GM10248 (cell line): ENCODE measurements around the gene C11orf98.

Experiments used
- CTCF ChIA-PET: fragments of 300-600 bp; sonication (Branson Sonifier 250); formaldehyde crosslinking; extraction: SDS; loops from one replicate; lab custom pipeline; 2021; ENCODE audit warnings: antibody characterized with exemption; lab: Yijun Ruan, JAX
- POLR2A ChIA-PET: fragments of 350-650 bp; sonication (Branson Sonifier 250); formaldehyde crosslinking; extraction: SDS; loops from one replicate; lab custom pipeline; 2020; ENCODE audit warnings: antibody characterized with exemption; lab: Yijun Ruan, JAX
- DNase-seq: peaks from one replicate; pipeline ENCODE4 v3.0.0; 2012; ENCODE audit errors: extremely low spot score
- CTCF ChIP-seq: IDR thresholded peaks from 2 replicates; pipeline ENCODE4 v1.5.1; 2012; ENCODE audit warnings: mild to moderate bottlenecking, low read depth; ENCODE audit errors: extremely low read depth, missing control alignments, control extremely low read depth

C11orf98 gene

GRCh38 chr11:62666259-62666926, 1.4 kb upstream of the C11orf98 start:
- TF ChIP-seq CTCF, result no peak
- DNase-seq, result peak; percentile 9
- ChIA-PET CTCF (interaction anchor here (1.1 to 2.6 kb wide), 10 partner anchors 8 to 242 kb away, joined by 3 to 12 read pairs (median 8); partner anchors contain the start of gene SLC3A2), POLR2A (interaction anchor here (0.6 to 3.8 kb wide), 21 partner anchors 10 to 175 kb away, joined by 3 to 95 read pairs (median 17); partner anchors contain the start of genes B3GAT3, EEF1G, GANAB and INTS5)

- TF ChIP-seq CTCF, result no peak
- DNase-seq, result peak; percentile 52
- POLR2A ChIA-PET, result interaction anchor here (0.6 to 3.8 kb wide), 44 partner anchors 10 to 217 kb away, joined by 3 to 95 read pairs (median 8); partner anchors contain the start of genes B3GAT3, EEF1G, GANAB and HNRNPUL2
- CTCF ChIA-PET, result interaction anchor here (0.9 to 2.6 kb wide), 21 partner anchors 8 to 241 kb away, joined by 3 to 12 read pairs (median 7); partner anchors contain the start of genes B3GAT3 and SLC3A2
Observed at GRCh38 chr11:62665599-62666258, 719 bp upstream of the C11orf98 start.

- TF ChIP-seq CTCF, result no peak
- CTCF ChIA-PET, result interaction anchor here (0.8 to 2.4 kb wide), 20 partner anchors 8 to 240 kb away, joined by 3 to 11 read pairs (median 6); partner anchors contain the start of genes B3GAT3, GANAB and SLC3A2
Observed at GRCh38 chr11:62664405-62665074, 470 bp downstream of the C11orf98 start.

GRCh38 chr11:62656796-62657429, 8.1 kb downstream of the C11orf98 start:
- DNase-seq, result no peak
- TF ChIP-seq CTCF, result no peak
- ChIA-PET POLR2A (interaction anchor here (0.6 to 4.2 kb wide), 4 partner anchors 8 to 65 kb away, joined by 3 to 83 read pairs (median 8); partner anchors contain the start of genes C11orf98, CSKMT and TUT1), CTCF (interaction anchor here (1.1 to 1.9 kb wide), 9 partner anchors 8 to 46 kb away, joined by 3 to 7 read pairs (median 6); partner anchors contain the start of genes C11orf98, CSKMT, GANAB and LBHD1)

More at GRCh38 chr11:62664405-62665074, 470 bp downstream of the C11orf98 start:
- POLR2A ChIA-PET, result interaction anchor here (0.5 to 3.8 kb wide), 52 partner anchors 9 to 1527 kb away, joined by 3 to 95 read pairs (median 6); partner anchors contain the start of genes B3GAT3, EEF1G, GANAB and HNRNPUL2
- DNase-seq, result peak; percentile 71

- DNase-seq, result no peak
- TF ChIP-seq CTCF, result no peak
- ChIA-PET POLR2A (interaction anchor here (0.6 to 4.2 kb wide), 6 partner anchors 11 to 63 kb away, joined by 3 to 83 read pairs (median 4); partner anchors contain the start of genes C11orf98, CSKMT, MTA2 and TUT1), CTCF (interaction anchor here (0.8 to 1.8 kb wide), 4 partner anchors 11 to 112 kb away, joined by 3 to 6 read pairs (median 4); partner anchors contain the start of genes C11orf98, CSKMT and LRRN4CL)
Observed at GRCh38 chr11:62654297-62654696, 10.7 kb downstream of the C11orf98 start.
